NCI-H1930 (cell line): ENCODE measurements around the gene ACP2.
"Not testable (repeated sequence)": the region's sequence is repeated elsewhere in the genome, so short reads cannot be mapped to it uniquely, and the experiment has no call there.

Source experiments
- DNase-seq, 2 experiments: peaks; one replicate each; lab custom pipeline; 2025; lab: John Stamatoyannopoulos, UW

ACP2 gene

DNA sequence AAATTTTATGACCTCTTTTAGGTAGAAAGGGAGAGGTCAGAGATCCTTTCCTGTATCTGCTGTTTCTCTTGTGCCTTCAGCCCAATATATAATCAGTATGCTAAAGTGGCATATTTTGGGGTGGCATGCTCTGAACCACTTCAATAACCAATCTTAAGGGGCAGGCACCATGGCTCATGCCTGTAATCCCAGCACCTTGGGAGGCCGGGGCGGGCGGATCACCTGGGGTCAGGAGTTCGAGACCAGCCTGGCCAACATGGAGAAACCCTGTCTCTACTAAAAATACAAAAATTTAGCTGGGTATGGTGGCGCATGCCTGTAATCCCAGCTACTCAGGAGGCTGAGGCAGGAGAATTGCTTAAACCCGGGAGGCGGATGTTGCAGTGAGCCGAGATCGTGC lies 50.5 kb downstream of the ACP2 start:
- not testable (repeated sequence) for DNase-seq

- no peak for DNase-seq
These were observed 56.5 kb downstream of the ACP2 start for GRCh38 chr11:47192111-47192510.

DNA sequence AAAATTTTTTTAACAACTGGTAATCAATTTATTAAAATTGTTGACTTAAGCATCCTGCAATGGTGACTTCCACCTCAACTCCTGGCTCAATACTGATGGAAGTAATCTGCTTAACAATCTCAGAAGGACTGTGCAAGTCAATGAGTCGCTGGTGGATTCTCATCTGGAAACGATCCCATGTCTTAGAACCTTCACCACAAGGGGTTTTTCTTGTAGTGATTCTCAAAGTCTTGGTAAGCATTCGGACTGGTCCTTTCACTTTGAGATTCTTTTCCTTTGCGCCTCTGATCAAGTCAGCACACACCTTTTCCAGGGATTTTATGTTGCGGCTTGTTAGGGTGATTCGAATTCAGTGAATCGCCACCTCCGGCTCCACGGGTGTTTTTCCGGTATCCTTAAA lies 57.5 kb downstream of the ACP2 start:
- not testable (repeated sequence) for DNase-seq
